ENCODE measurements around the gene LCMT1. TPM values are rescaled to one million over a fixed set of nuclear protein-coding genes. Genes with fewer than 3 reads are reported as not detected.
"Not testable (repeated sequence)": the region's sequence is repeated elsewhere in the genome, so short reads cannot be mapped to it uniquely, and the experiment has no call there.

The LCMT1 gene
- total and polyA plus RNA-seq, 2 donors (not counting 1 experiment from before 2014, with no cell fraction given): 40.8 to 45.8 TPM

GRCh38 chr16:25126820-25127232, 15.3 kb downstream of the LCMT1 start:
- no peaks in the 10 kb centered on the region for H3K36me3 ChIP-seq (ENCODE audit: control insufficient read depth, insufficient read depth, low read length)
- DNase-seq (ENCODE audit: low read depth in 2 of 2): peak; percentile 79 to 94
- H3K4me3 ChIP-seq (replicated peaks in 1 of 4; ENCODE audit: control extremely low read depth in 1 of 4, insufficient read depth in 1 of 4, low read depth in 3 of 4, low read length in 4 of 4): no peak overlapping the region
- H2AFZ ChIP-seq (ENCODE audit: low read length): no peak overlapping the region
- H4K20me1 ChIP-seq (ENCODE audit: control insufficient read depth, extremely low read depth, insufficient read depth, low read length): no peaks in the 10 kb centered on the region
- H3K27ac ChIP-seq (ENCODE audit: insufficient read depth, low read length): peak overlapping the region; percentile 49
- no peaks in the 10 kb centered on the region for H3K9me3 ChIP-seq (ENCODE audit: control insufficient read depth, insufficient read depth, low read depth, low read length)
- no peak for TF ChIP-seq EZH2 (IDR thresholded peaks at IDR 0.05; ENCODE audit: low read length, missing control alignments)
- TF ChIP-seq, protein P1, sequence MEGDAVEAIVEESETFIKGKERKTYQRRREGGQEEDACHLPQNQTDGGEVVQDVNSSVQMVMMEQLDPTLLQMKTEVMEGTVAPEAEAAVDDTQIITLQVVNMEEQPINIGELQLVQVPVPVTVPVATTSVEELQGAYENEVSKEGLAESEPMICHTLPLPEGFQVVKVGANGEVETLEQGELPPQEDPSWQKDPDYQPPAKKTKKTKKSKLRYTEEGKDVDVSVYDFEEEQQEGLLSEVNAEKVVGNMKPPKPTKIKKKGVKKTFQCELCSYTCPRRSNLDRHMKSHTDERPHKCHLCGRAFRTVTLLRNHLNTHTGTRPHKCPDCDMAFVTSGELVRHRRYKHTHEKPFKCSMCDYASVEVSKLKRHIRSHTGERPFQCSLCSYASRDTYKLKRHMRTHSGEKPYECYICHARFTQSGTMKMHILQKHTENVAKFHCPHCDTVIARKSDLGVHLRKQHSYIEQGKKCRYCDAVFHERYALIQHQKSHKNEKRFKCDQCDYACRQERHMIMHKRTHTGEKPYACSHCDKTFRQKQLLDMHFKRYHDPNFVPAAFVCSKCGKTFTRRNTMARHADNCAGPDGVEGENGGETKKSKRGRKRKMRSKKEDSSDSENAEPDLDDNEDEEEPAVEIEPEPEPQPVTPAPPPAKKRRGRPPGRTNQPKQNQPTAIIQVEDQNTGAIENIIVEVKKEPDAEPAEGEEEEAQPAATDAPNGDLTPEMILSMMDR (conservative IDR thresholded peaks at IDR 0.05 in 1 of 2, IDR thresholded peaks at IDR 0.05 in 1 of 2; ENCODE audit: low read depth in 1 of 2, low read length in 2 of 2): peak; percentile 68 to 77
- H3K4me2 ChIP-seq (ENCODE audit: extremely low read depth, insufficient read depth, low read length): no peak overlapping the region
- peaks cover 11% of the 10 kb centered on the region for H3K4me1 ChIP-seq (ENCODE audit: control insufficient read depth, extremely low read depth, insufficient read depth, low read length)
- no peak overlapping the region for H3K9ac ChIP-seq (ENCODE audit: insufficient read depth, low read length)
- H3K27me3 ChIP-seq (ENCODE audit: control insufficient read depth, insufficient read depth, low read length): no peaks in the 10 kb centered on the region
- H3K79me2 ChIP-seq (ENCODE audit: control insufficient read depth, insufficient read depth, low read length): no peaks in the 10 kb centered on the region

- not testable (repeated sequence) for H3K36me3 ChIP-seq (ENCODE audit: control insufficient read depth, insufficient read depth, low read length); H3K9me3 ChIP-seq (ENCODE audit: control insufficient read depth, insufficient read depth, low read depth, low read length); H3K79me2 ChIP-seq (ENCODE audit: control insufficient read depth, insufficient read depth, low read length); H2AFZ ChIP-seq (ENCODE audit: low read length); H3K9ac ChIP-seq (ENCODE audit: insufficient read depth, low read length); DNase-seq (ENCODE audit: low read depth in 2 of 2); H3K4me2 ChIP-seq (ENCODE audit: extremely low read depth, insufficient read depth, low read length); H3K4me3 ChIP-seq (replicated peaks in 1 of 4; ENCODE audit: control extremely low read depth in 1 of 4, insufficient read depth in 1 of 4, low read depth in 3 of 4, low read length in 4 of 4); H4K20me1 ChIP-seq (ENCODE audit: control insufficient read depth, extremely low read depth, insufficient read depth, low read length); H3K4me1 ChIP-seq (ENCODE audit: control insufficient read depth, extremely low read depth, insufficient read depth, low read length); H3K27ac ChIP-seq (ENCODE audit: insufficient read depth, low read length); H3K27me3 ChIP-seq (ENCODE audit: control insufficient read depth, insufficient read depth, low read length)
Measured at GRCh38 chr16:25132751-25133150, 21.2 kb downstream of the LCMT1 start.

GRCh38 chr16:25134166-25134700, 22.7 kb downstream of the LCMT1 start:
- H3K27me3 ChIP-seq (ENCODE audit: control insufficient read depth, insufficient read depth, low read length): no peaks in the 10 kb centered on the region
- no peaks in the 10 kb centered on the region for H4K20me1 ChIP-seq (ENCODE audit: control insufficient read depth, extremely low read depth, insufficient read depth, low read length)
- DNase-seq (ENCODE audit: low read depth in 2 of 2): peak in 1 of 2 donors; percentile 35
- H3K4me1 ChIP-seq (ENCODE audit: control insufficient read depth, extremely low read depth, insufficient read depth, low read length): no peaks in the 10 kb centered on the region
- H3K4me2 ChIP-seq (ENCODE audit: extremely low read depth, insufficient read depth, low read length): no peak overlapping the region
- TF ChIP-seq, protein P1 (conservative IDR thresholded peaks at IDR 0.05 in 1 of 2, IDR thresholded peaks at IDR 0.05 in 1 of 2; ENCODE audit: low read depth in 1 of 2, low read length in 2 of 2): no peak
- no peak for TF ChIP-seq EZH2 (IDR thresholded peaks at IDR 0.05; ENCODE audit: low read length, missing control alignments)
- no peak overlapping the region for H2AFZ ChIP-seq (ENCODE audit: low read length)
- no peak overlapping the region for H3K27ac ChIP-seq (ENCODE audit: insufficient read depth, low read length)
- H3K36me3 ChIP-seq (ENCODE audit: control insufficient read depth, insufficient read depth, low read length): no peaks in the 10 kb centered on the region
- no peaks in the 10 kb centered on the region for H3K79me2 ChIP-seq (ENCODE audit: control insufficient read depth, insufficient read depth, low read length)
- H3K4me3 ChIP-seq (replicated peaks in 1 of 4; ENCODE audit: control extremely low read depth in 1 of 4, insufficient read depth in 1 of 4, low read depth in 3 of 4, low read length in 4 of 4): no peak overlapping the region
- H3K9ac ChIP-seq (ENCODE audit: insufficient read depth, low read length): no peak overlapping the region
- no peaks in the 10 kb centered on the region for H3K9me3 ChIP-seq (ENCODE audit: control insufficient read depth, insufficient read depth, low read depth, low read length)
